ENCODE data around the gene GLIS1.

Gene GLIS1

GRCh38 chr1:53629101-53629691 is 109.8 kb downstream of the GLIS1 start:
- DNase-seq: no peak

GRCh38 chr1:53628286-53628955 is 110.5 kb downstream of the GLIS1 start:
- DNase-seq: no peak

GRCh38 chr1:53627666-53628065 is 111.3 kb downstream of the GLIS1 start:
- no peak for DNase-seq

DNA sequence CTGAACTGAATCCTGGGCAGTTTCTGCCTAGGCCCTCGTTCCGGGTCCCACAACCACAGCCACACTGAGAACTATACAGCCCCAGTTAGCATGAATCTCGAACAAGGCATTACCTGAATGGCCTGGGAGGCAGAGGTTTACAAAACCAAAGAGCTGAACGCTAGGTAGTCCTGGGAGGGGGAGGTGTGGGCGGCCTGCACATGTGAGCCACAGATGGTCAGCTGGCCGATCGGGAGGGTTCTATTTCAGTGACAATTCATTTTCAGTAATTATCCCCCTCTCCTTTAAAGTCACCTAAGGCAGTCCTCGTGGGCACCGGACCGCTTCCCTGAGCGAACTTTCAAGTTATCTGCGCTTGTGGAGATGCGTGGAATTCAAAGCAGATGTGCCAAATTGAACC is 111.9 kb downstream of the GLIS1 start:
- no peak for DNase-seq

GRCh38 chr1:53626616-53627015 is 112.3 kb downstream of the GLIS1 start:
- DNase-seq: no peak

DNA sequence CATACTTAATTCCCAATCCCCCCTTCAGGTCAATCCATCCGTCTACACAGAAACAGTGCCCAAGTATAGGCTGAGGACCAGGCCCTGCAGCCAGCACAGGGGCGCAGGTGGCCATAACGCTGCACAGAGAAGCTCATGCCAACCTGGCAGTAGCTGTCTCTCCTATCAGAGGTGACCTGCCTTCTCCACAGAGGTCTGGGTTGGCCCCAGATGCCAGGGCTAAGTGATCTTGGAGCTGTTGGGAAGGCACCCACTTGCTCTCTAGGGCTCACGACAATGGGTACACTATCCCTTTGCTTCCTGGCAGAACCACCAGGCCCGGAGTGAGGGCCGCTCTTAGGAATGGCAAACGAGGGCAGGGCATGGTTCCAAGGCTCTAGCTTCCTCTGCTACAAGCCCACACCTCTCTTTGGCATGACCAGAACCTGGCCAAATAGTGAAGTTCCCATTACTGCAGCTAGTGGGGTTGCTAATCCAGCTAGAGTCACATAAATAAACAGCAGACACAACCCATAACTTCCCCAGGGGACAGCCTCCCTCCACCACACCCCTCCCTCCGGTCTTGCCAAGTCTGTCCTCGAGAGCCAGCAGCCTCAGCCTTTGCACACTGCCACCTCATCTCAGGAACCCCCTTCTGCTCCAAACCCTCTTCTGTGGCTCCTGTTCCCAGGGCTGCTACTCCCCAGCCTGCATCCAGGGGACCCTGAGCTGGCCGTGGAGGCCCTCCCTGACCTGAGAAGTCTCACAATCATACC is 113.0 kb downstream of the GLIS1 start:
- no peak for DNase-seq

DNA sequence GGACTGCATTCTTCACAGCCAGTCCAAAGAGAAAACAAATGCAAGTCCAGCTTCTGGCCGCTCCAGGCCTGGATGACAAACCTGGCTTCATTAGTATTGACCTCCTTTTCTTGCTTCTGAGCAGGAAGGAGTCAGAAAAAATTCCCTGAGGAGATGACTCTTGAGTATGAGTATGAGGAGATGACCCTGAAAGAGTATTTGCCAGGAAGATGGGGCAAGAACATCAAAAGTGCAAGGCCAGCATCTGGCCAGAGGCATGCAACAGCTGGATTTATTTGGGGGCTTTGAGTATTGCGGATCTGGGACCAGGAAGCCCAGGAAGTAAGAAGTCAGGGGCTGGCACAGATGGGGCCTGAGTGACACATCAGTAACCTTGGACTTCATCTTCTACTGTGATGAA is 113.9 kb downstream of the GLIS1 start:
- DNase-seq: no peak

DNA sequence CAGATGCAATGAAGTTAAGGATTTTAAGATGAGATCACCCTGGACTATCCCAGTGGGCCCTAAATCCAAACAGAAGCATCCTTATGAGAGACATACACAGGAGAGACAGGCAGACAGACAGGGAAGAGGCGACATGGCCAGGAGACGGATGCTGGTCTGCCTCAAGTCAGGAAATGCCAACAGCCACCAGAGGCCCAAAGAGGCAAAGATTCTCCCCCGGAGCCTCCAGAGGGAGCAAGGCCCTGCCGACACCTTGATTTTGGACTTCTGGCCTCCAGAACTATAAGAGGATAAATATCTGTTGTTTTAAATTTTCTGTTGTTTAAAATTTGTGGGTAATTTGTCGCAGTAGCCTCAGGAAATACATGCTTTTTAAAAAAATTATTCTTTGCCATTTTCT is 116.4 kb downstream of the GLIS1 start:
- no peak for DNase-seq

DNA sequence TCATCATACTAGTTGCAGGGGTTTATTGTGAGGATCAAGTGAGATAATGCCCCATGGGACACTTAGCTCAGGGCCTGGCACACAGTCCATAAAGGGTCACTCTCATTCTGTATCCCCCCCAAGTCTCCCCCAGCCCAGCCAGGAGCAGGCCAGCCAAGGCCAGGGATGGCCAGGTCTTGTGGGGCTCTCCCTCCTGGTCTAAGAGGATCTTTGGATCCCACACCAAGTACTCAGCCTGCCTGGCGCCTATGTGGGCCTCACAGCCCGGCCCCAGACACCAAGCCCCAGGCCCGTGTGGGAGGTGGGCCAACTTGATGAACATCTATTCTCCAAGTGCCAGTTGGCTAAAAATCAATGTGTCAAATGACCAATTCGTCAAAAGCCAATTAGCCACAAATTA is 117.8 kb downstream of the GLIS1 start:
- DNase-seq: no peak

- DNase-seq: no peak
These were observed 118.7 kb downstream of the GLIS1 start for GRCh38 chr1:53620061-53620855.

- no peak for DNase-seq
These were observed 119.5 kb downstream of the GLIS1 start for GRCh38 chr1:53619367-53620060.

DNA sequence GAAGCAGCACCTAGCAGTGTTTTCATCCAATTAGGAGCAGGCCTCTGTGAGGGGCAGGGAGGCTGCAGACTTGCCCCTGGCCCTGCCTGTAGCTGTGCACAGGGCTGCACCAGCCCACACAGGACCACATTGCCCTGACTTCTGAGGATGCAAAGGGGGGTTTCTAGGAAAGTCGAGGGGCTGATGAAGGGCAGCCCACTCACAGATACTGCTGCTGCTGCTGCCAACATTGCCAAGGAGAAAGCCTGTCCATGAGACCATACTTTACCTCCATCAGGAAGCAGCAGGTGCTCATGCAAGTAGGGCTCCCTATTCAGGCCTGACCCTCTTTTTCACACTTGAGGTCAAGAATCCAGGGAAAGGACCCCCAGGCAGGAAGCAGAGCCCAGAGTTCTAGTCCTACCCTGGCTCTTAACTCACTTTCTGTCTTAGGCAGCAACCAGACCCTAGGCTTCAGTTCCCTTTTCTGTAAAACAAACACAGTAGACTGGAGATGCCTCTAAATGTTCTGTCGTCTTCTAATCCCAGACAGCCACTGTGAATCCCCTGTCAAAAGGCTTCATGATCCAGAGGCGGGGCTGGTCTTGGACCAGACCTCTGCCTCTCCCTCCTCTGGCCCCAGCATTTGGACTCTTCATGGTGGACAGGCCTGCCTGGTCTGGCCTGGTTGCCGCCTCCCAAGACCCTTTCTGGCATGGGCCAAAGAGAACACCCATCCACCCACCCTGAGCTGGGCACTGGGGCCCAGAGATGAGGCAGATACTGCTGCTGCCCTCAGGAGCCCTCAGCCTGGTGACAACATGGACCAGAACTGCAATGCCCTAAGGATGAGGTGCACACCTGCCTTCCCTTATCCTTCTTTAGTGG is 120.2 kb downstream of the GLIS1 start:
- no peak for DNase-seq

GRCh38 chr1:53617851-53618499 is 121.0 kb downstream of the GLIS1 start:
- DNase-seq: no peak

DNA sequence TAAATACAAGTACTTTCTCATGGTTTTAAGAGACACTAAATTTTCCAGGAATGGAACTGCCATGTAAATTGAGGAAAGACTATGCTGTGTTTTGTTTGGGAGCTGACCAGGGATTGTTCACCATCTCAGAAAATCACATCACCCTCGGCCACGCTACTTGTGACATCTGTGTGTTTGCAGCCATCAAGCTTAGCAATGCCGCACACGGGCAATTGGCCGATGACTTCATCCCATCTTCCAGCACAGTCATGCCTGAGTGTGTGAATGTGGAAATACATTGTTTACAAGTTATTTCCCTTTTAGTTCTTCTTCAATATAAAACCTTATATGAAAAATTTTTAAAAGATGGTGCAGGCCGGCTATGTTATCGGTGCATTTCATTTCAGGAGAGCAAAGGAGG is 121.6 kb downstream of the GLIS1 start:
- no peak for DNase-seq

DNA sequence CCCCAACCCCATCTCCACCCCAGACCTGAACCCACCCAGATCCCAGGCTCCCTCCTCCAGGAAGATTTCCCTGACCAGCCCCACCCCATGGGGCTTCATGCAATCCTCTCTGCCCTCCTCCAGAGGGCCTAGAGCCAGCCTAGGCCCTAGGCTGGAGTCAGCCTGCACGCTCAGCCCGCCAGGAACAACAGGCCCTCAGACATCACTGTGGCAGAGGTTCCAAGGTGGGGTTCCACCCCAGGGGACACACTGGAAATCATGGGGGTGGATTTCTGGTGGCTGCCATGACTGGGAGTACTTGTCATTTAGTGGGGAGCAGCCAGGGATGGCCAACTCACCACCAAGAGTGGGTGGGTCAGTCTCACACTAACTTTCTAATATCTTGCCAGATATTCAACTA is 122.0 kb downstream of the GLIS1 start:
- DNase-seq: no peak

- no peak for DNase-seq
These were observed 122.5 kb downstream of the GLIS1 start for GRCh38 chr1:53616511-53616910.

DNA sequence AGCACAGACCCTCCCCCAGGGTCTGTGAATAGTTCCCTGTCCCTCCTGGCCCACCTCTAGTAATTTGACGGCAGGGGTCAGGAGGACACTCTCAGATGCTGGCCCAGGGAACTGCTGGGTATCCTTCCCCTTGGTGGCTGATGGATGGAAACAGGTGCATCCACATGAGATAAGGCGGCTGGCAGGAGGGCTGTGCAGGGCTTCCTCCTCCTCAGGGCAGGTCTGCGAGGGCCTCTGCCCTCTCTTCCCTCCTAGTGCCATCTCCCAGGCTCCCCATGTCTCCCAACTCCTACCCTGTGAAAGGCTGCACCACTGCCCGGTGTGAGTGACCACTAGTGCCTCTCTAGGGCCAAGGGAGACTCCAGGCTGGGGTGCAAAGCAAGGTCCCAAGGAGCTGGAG is 123.9 kb downstream of the GLIS1 start:
- DNase-seq: no peak

GRCh38 chr1:53614231-53615021 is 124.5 kb downstream of the GLIS1 start:
- no peak for DNase-seq

GRCh38 chr1:53608676-53609075 is 130.3 kb downstream of the GLIS1 start:
- no peak for DNase-seq

GRCh38 chr1:53608071-53608470 is 130.9 kb downstream of the GLIS1 start:
- no peak for DNase-seq
